Activated CD4-positive, alpha-beta memory T cell treated with anti-CD3 and anti-CD28 coated beads, Interleukin-2, amount 10 ng/mL, durations not matched to agents 7 days and 5 days (primary cell): ENCODE results near the gene ZNF536. TPM values are rescaled to one million over a fixed set of nuclear protein-coding genes. Genes with fewer than 3 reads are reported as not detected.
"Not testable (repeated sequence)": the region's sequence is repeated elsewhere in the genome, so short reads cannot be mapped to it uniquely, and the experiment has no call there.

Experiments used
- CTCF ChIA-PET: fragments of 350-600 bp; sonication (Branson Sonifier 250); formaldehyde crosslinking; loops from one replicate; lab custom pipeline; 2021; ENCODE audit warnings: antibody characterized with exemption, inconsistent platforms; lab: Charles Lee
- POLR2A ChIA-PET: fragments of 350-600 bp; sonication (Branson Sonifier 250); formaldehyde crosslinking; loops from one replicate; lab custom pipeline; 2021; ENCODE audit warnings: antibody characterized with exemption; lab: Charles Lee
- DNase-seq: peaks from one replicate; pipeline ENCODE4 v3.0.0-alpha.2; 2020
- H3K27ac Mint-ChIP-seq: one replicate; pipeline ENCODE4 v1.8.0; 2021; ENCODE audit warnings: mild to moderate bottlenecking, mixed read lengths
- H3K27me3 Mint-ChIP-seq: one replicate; pipeline ENCODE4 v1.8.0; 2021; ENCODE audit warnings: mixed read lengths
- H3K36me3 Mint-ChIP-seq: one replicate; pipeline ENCODE4 v1.8.0; 2021; ENCODE audit warnings: low read depth, mixed read lengths
- H3K4me1 Mint-ChIP-seq: one replicate; pipeline ENCODE4 v1.8.0; 2021; ENCODE audit warnings: mixed read lengths
- H3K4me3 Mint-ChIP-seq: one replicate; pipeline ENCODE4 v1.8.0; 2021; ENCODE audit warnings: mild to moderate bottlenecking, mixed read lengths
- H3K9me3 Mint-ChIP-seq: one replicate; pipeline ENCODE4 v1.8.0; 2021; ENCODE audit warnings: mixed read lengths
- total RNA-seq, 2 experiments: library from RNA; stranded (reverse); gene quantifications; one replicate each; pipeline ENCODE4 v1.2.3, GENCODE V29; 2021

The ZNF536 gene
- total RNA-seq, 2 experiments from 2014 or later = not detected

- Mint-ChIP-seq H3K27me3 (no peaks in the 10 kb centered on the region), H3K9me3 (no peaks in the 10 kb centered on the region), H3K4me1 (no peaks in the 10 kb centered on the region), H3K27ac (no peak overlapping the region), H3K4me3 (no peak overlapping the region), H3K36me3 (no peaks in the 10 kb centered on the region)
- DNase-seq = no peak
- CTCF ChIA-PET = no interaction called here
- POLR2A ChIA-PET = no interaction called here
Measured at GRCh38 chr19:30408734-30409301, 36.6 kb downstream of the ZNF536 start.

- Mint-ChIP-seq H3K27me3 (no peaks in the 10 kb centered on the region), H3K36me3 (no peaks in the 10 kb centered on the region), H3K27ac (no peak overlapping the region), H3K4me1 (no peaks in the 10 kb centered on the region), H3K4me3 (no peak overlapping the region), H3K9me3 (no peaks in the 10 kb centered on the region)
- no peak for DNase-seq
- POLR2A ChIA-PET = no interaction called here
- CTCF ChIA-PET = no interaction called here
Measured at GRCh38 chr19:30411714-30412113, 39.5 kb downstream of the ZNF536 start.

- Mint-ChIP-seq H3K4me1 (no peaks in the 10 kb centered on the region), H3K36me3 (no peaks in the 10 kb centered on the region), H3K27ac (no peak overlapping the region), H3K4me3 (no peak overlapping the region), H3K27me3 (no peaks in the 10 kb centered on the region), H3K9me3 (no peaks in the 10 kb centered on the region)
- DNase-seq = no peak
- CTCF ChIA-PET = no interaction called here
- POLR2A ChIA-PET = no interaction called here
Measured at GRCh38 chr19:30416375-30416774, 44.2 kb downstream of the ZNF536 start.

- H3K4me1 Mint-ChIP-seq, H3K27ac Mint-ChIP-seq, H3K4me3 Mint-ChIP-seq, POLR2A ChIA-PET, H3K36me3 Mint-ChIP-seq, CTCF ChIA-PET, DNase-seq, H3K27me3 Mint-ChIP-seq, H3K9me3 Mint-ChIP-seq: not testable (repeated sequence)
Measured at GRCh38 chr19:30417166-30417565, 45.0 kb downstream of the ZNF536 start.

DNA sequence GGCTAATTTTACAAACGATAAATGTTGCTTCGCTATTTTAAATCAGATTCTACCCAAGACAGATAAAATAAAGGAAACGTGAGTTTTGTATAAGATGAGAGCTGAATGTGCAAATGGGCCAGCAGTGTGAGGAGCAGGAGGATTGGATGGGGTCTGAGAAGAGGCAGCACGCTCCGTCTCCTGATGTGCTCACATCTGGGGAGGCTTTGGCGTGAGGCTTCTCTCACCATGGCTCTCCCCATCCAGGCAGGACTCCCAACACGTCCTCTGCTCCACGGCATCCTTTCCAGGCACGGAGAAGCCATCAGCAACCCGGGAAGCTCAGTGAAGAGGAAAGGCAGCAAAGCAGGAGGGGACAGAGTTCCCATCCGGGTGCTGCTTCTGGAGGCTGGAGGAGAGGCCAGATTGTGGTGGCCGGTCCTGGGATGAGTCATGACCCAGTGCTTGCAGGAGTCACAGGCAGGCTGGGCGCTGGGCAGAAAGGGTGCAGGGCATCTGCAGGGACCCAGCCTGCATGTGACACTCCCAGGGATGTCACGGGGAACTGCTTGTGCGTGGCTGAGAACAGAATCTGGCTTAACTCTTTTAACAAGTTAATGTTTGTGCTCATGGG is 47.5 kb downstream of the ZNF536 start:
- DNase-seq = no peak
- Mint-ChIP-seq H3K27ac (no peak overlapping the region), H3K4me1 (no peaks in the 10 kb centered on the region), H3K36me3 (no peaks in the 10 kb centered on the region), H3K4me3 (no peak overlapping the region), H3K27me3 (no peaks in the 10 kb centered on the region), H3K9me3 (no peaks in the 10 kb centered on the region)
- ChIA-PET POLR2A (interaction anchor here (0.7 kb wide), 1 partner anchor 10 kb away, joined by 3 read pairs; no protein-coding TSS in a partner anchor), CTCF (no interaction called here)

- ChIA-PET POLR2A (interaction anchor here (0.7 kb wide), 1 partner anchor 9 kb away, joined by 3 read pairs; no protein-coding TSS in a partner anchor), CTCF (no interaction called here)
- no peak for DNase-seq
- Mint-ChIP-seq H3K4me3 (no peak overlapping the region), H3K27ac (no peak overlapping the region), H3K27me3 (no peaks in the 10 kb centered on the region), H3K9me3 (no peaks in the 10 kb centered on the region), H3K4me1 (no peaks in the 10 kb centered on the region), H3K36me3 (no peaks in the 10 kb centered on the region)
Measured at GRCh38 chr19:30420316-30420715, 48.1 kb downstream of the ZNF536 start.

DNA sequence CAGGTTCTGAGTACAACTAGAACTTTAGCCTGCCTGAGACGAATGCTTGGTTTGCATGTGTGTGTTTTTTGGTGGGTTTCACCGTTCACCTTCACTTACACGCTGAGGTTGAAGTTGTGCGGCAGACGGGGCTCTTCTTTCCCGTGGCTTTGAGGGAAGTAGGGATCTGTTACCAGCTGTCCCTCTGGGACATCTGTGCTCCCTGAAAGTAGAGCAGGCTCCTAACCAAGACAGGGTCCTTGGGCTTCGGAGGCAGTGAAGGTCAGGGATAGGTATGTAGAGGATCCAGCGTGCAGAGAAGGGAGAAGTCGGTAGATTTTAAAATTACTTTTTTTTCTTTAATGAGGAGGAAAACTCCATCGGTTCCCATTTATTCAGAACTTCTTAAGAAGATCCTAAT is 48.7 kb downstream of the ZNF536 start:
- no peak overlapping the region for H3K4me3 Mint-ChIP-seq
- no peaks in the 10 kb centered on the region for H3K27me3 Mint-ChIP-seq
- CTCF ChIA-PET = no interaction called here
- no peaks in the 10 kb centered on the region for H3K36me3 Mint-ChIP-seq
- POLR2A ChIA-PET = no interaction called here
- DNase-seq = no peak
- no peaks in the 10 kb centered on the region for H3K9me3 Mint-ChIP-seq
- H3K4me1 Mint-ChIP-seq = no peaks in the 10 kb centered on the region
- H3K27ac Mint-ChIP-seq = no peak overlapping the region

GRCh38 chr19:30421571-30421970 is 49.4 kb downstream of the ZNF536 start:
- no peak for DNase-seq
- no peaks in the 10 kb centered on the region for H3K27me3 Mint-ChIP-seq
- H3K4me3 Mint-ChIP-seq = no peak overlapping the region
- no peak overlapping the region for H3K27ac Mint-ChIP-seq
- no peaks in the 10 kb centered on the region for H3K9me3 Mint-ChIP-seq
- ChIA-PET POLR2A (no interaction called here), CTCF (no interaction called here)
- no peaks in the 10 kb centered on the region for H3K36me3 Mint-ChIP-seq
- H3K4me1 Mint-ChIP-seq = no peaks in the 10 kb centered on the region

GRCh38 chr19:30423481-30423880 is 51.3 kb downstream of the ZNF536 start:
- H3K4me3 Mint-ChIP-seq = no peak overlapping the region
- H3K27me3 Mint-ChIP-seq = no peaks in the 10 kb centered on the region
- no peak for DNase-seq
- ChIA-PET POLR2A (no interaction called here), CTCF (no interaction called here)
- H3K36me3 Mint-ChIP-seq = no peaks in the 10 kb centered on the region
- H3K4me1 Mint-ChIP-seq = no peaks in the 10 kb centered on the region
- H3K27ac Mint-ChIP-seq = no peak overlapping the region
- no peaks in the 10 kb centered on the region for H3K9me3 Mint-ChIP-seq

DNA sequence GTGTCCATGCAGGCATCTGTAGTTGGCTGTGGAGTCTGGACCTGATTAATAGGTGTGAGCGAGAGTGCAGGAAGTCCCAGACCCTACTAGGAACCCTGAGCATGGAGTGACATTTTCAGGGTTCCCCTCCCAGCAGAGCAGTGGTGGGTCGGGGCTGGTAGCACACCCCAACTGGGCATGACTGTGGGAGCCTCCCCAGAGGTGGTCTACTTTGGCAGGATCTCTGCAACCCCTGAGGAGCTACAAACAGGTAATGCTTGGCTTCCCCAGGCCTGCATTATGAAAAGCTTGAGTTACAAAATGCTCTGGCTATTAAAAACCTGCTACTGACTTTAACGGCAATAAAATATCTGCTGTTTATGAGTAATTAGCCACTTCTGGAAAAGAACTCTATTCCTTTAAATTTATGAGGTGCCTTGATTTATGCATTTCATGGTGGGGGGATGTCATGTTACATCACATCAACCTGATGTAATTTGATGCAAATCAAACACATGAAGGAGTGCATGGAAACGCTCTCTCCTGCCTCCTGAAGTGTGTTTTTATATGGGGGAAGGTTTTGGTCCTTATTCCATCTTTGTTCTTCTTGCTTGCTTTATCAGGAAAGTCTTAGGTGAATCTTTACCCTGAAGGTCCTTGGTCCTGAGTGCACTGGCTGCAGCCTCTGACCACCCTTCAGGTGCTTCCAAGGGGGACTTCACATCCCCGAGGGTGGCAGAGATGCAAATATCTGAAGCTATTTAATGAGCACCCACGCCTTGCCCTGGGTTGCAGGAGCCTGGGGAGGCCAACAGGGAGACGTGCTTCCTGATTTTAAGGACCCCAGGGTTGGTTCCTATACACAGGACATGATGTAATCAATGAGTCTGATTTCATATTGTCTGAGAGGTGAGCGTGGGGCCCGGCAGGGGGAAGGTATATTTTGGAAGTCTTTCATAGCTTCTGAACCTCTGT is 54.0 kb downstream of the ZNF536 start:
- DNase-seq = no peak
- POLR2A ChIA-PET = no interaction called here
- CTCF ChIA-PET = no interaction called here
- H3K27me3 Mint-ChIP-seq = no peaks in the 10 kb centered on the region
- no peaks in the 10 kb centered on the region for H3K4me1 Mint-ChIP-seq
- no peak overlapping the region for H3K4me3 Mint-ChIP-seq
- H3K27ac Mint-ChIP-seq = no peak overlapping the region
- no peaks in the 10 kb centered on the region for H3K36me3 Mint-ChIP-seq
- no peaks in the 10 kb centered on the region for H3K9me3 Mint-ChIP-seq

- DNase-seq = no peak
- Mint-ChIP-seq H3K36me3 (no peaks in the 10 kb centered on the region), H3K9me3 (no peaks in the 10 kb centered on the region), H3K27me3 (no peaks in the 10 kb centered on the region), H3K4me3 (no peak overlapping the region), H3K27ac (no peak overlapping the region), H3K4me1 (no peaks in the 10 kb centered on the region)
- CTCF ChIA-PET = no interaction called here
- POLR2A ChIA-PET = no interaction called here
Measured at GRCh38 chr19:30426864-30427263, 54.7 kb downstream of the ZNF536 start.

DNA sequence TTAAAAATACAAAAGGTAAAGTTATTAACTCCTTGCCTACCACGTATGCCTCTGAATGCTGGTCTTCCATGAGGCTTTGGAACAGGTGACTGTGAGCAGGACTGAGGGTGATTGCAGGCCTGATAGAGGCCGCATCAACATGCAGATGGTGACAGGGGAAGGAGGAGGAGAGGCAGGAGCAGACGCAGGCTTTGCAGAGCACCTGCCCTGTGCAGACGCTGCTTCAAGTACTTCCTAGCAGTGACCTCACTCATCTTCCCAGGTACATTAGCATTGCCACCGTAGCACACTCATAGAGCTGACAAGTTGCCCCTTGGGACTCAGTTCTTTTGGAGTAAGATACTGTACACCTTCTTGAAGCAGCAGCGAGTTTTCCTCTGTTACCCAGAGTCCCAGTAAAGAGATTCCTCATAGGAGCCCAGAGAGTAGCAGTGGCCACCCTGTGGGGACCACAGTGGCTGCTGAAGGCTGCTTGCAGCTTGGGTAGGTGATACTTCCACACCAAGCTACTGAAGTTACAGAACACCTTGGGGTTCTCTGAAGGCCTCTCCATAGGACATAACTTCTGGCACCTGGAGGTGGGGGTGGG is 56.0 kb downstream of the ZNF536 start:
- no peak for DNase-seq
- no peaks in the 10 kb centered on the region for H3K4me1 Mint-ChIP-seq
- no peaks in the 10 kb centered on the region for H3K9me3 Mint-ChIP-seq
- no peaks in the 10 kb centered on the region for H3K27me3 Mint-ChIP-seq
- H3K27ac Mint-ChIP-seq = no peak overlapping the region
- H3K4me3 Mint-ChIP-seq = no peak overlapping the region
- no peaks in the 10 kb centered on the region for H3K36me3 Mint-ChIP-seq
- CTCF ChIA-PET = no interaction called here
- POLR2A ChIA-PET = no interaction called here

GRCh38 chr19:30428844-30429243 is 56.7 kb downstream of the ZNF536 start:
- no peak overlapping the region for H3K4me3 Mint-ChIP-seq
- no peaks in the 10 kb centered on the region for H3K9me3 Mint-ChIP-seq
- H3K27me3 Mint-ChIP-seq = no peaks in the 10 kb centered on the region
- no peaks in the 10 kb centered on the region for H3K4me1 Mint-ChIP-seq
- H3K27ac Mint-ChIP-seq = no peak overlapping the region
- POLR2A ChIA-PET = interaction anchor here (0.6 kb wide), 1 partner anchor 9 kb away, joined by 3 read pairs; no protein-coding TSS in a partner anchor
- H3K36me3 Mint-ChIP-seq = no peaks in the 10 kb centered on the region
- CTCF ChIA-PET = no interaction called here
- DNase-seq = no peak
